ENCODE measurements around the gene DHRSX. TPM values are rescaled to one million over a fixed set of nuclear protein-coding genes. Genes with fewer than 3 reads are reported as not detected.

Gene DHRSX
- total RNA-seq, 1 donor from 2014 or later: 31.8 TPM

- Histone ChIP-seq H2AFZ (replicated peaks) (no peak overlapping the region), H3K9ac (no peak overlapping the region), H3K4me2 (no peak overlapping the region), H4K20me1 (ENCODE audit: low read depth) (no peaks in the 10 kb centered on the region), H3K79me2 (ENCODE audit: low read depth) (no peaks in the 10 kb centered on the region), H3F3A (ENCODE audit: low read depth) (peaks cover 11% of the 10 kb centered on the region), H3K9me3 (ENCODE audit: low read depth) (no peaks in the 10 kb centered on the region), H3K27me3 (no peaks in the 10 kb centered on the region), H3K4me3 (no peak overlapping the region), H3K4me1 (no peaks in the 10 kb centered on the region), H3K27ac (no peak overlapping the region), H3K36me3 (peaks cover 5% of the 10 kb centered on the region)
- Mint-ChIP-seq H3K4me1 (peaks cover 2% of the 10 kb centered on the region), H3K27me3 (ENCODE audit: insufficient read depth, low read depth) (peaks cover 3% of the 10 kb centered on the region), H3K27ac (no peak overlapping the region), H3K4me3 (no peak overlapping the region), H3K36me3 (peaks cover 46% of the 10 kb centered on the region), H3K9me3 (peaks cover 31% of the 10 kb centered on the region)
- no peak for DNase-seq (ENCODE audit: low spot score)
- TF ChIP-seq EZH2phosphoT487 (IDR thresholded peaks at IDR 0.05): no peak
- TF ChIP-seq, protein P1, sequence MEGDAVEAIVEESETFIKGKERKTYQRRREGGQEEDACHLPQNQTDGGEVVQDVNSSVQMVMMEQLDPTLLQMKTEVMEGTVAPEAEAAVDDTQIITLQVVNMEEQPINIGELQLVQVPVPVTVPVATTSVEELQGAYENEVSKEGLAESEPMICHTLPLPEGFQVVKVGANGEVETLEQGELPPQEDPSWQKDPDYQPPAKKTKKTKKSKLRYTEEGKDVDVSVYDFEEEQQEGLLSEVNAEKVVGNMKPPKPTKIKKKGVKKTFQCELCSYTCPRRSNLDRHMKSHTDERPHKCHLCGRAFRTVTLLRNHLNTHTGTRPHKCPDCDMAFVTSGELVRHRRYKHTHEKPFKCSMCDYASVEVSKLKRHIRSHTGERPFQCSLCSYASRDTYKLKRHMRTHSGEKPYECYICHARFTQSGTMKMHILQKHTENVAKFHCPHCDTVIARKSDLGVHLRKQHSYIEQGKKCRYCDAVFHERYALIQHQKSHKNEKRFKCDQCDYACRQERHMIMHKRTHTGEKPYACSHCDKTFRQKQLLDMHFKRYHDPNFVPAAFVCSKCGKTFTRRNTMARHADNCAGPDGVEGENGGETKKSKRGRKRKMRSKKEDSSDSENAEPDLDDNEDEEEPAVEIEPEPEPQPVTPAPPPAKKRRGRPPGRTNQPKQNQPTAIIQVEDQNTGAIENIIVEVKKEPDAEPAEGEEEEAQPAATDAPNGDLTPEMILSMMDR (IDR thresholded peaks at IDR 0.05): no peak
- no peak for TF ChIP-seq EZH2 (IDR thresholded peaks at IDR 0.05)
Measured at GRCh38 chrX:2284133-2284532, 216.6 kb downstream of the DHRSX start.

DNA sequence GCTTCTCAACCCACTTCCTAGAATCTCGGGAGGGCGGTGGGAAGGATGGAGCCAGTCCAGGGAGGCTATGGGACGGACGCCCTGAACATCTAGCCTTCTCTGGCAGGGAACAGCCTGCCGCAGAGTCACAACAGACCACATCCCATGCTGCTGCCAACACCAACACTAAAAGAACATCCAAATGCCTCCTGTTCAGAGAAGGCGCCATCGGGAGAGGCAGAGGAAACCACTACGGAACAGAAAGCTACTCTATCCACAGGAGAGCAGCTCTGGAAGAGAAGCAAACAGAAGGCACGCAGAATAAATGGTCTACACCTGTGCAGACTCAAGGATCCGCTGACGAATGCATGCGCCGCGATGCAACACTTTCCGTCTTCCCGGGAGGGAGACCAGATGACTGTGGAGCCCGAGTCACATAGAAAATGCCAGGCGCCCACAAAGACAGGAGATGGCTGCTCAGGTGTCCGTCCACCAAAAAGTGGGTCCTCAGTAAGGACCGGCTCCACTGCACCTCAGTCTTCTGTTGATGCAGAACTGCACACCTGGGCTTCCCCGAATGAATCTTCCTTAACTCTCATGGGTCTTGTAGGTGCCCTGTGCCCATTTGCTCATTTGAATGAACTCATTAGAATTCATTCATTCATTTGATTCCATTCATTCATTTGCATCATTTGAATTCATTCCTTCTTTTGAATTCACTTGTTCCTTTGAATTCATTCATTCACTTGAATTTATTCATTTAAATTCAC, 217.5 kb downstream of the DHRSX start:
- H3K9me3 Mint-ChIP-seq: peaks cover 31% of the 10 kb centered on the region

GRCh38 chrX:2282490-2283090, 218.2 kb downstream of the DHRSX start:
- peaks cover 2% of the 10 kb centered on the region for H3K4me1 Mint-ChIP-seq
- Histone ChIP-seq H3K79me2 (ENCODE audit: low read depth) (no peaks in the 10 kb centered on the region), H3K36me3 (peaks cover 5% of the 10 kb centered on the region), H4K20me1 (ENCODE audit: low read depth) (no peaks in the 10 kb centered on the region), H3K27me3 (no peaks in the 10 kb centered on the region), H3K9ac (no peak overlapping the region), H2AFZ (replicated peaks) (no peak overlapping the region), H3K4me3 (no peak overlapping the region), H3F3A (ENCODE audit: low read depth) (peaks cover 11% of the 10 kb centered on the region), H3K4me2 (no peak overlapping the region), H3K9me3 (ENCODE audit: low read depth) (no peaks in the 10 kb centered on the region), H3K4me1 (no peaks in the 10 kb centered on the region), H3K27ac (no peak overlapping the region)
- no peak overlapping the region for H3K27ac Mint-ChIP-seq
- H3K27me3 Mint-ChIP-seq (ENCODE audit: insufficient read depth, low read depth): peaks cover 3% of the 10 kb centered on the region
- H3K9me3 Mint-ChIP-seq: peaks cover 31% of the 10 kb centered on the region
- TF ChIP-seq, protein P1 (IDR thresholded peaks at IDR 0.05): no peak
- TF ChIP-seq EZH2phosphoT487 (IDR thresholded peaks at IDR 0.05) (no peak), EZH2 (IDR thresholded peaks at IDR 0.05) (no peak)
- peaks cover 36% of the 10 kb centered on the region for H3K36me3 Mint-ChIP-seq
- no peak for DNase-seq (ENCODE audit: low spot score)
- H3K4me3 Mint-ChIP-seq: no peak overlapping the region

More for the DNA sequence above, 217.5 kb downstream of the DHRSX start:
- H3K27me3 ChIP-seq: no peaks in the 10 kb centered on the region
- no peak overlapping the region for H3K4me3 Mint-ChIP-seq
- no peak for TF ChIP-seq EZH2phosphoT487 (IDR thresholded peaks at IDR 0.05)
- TF ChIP-seq, protein P1 (IDR thresholded peaks at IDR 0.05): no peak
- no peak for TF ChIP-seq EZH2 (IDR thresholded peaks at IDR 0.05)
- peaks cover 11% of the 10 kb centered on the region for H3F3A ChIP-seq (ENCODE audit: low read depth)
- no peak overlapping the region for H3K27ac ChIP-seq
- H3K4me2 ChIP-seq: no peak overlapping the region
- peaks cover 3% of the 10 kb centered on the region for H3K27me3 Mint-ChIP-seq (ENCODE audit: insufficient read depth, low read depth)
- H2AFZ ChIP-seq (replicated peaks): no peak overlapping the region
- no peak for DNase-seq (ENCODE audit: low spot score)
- peak overlapping the region; percentile 48 for H3K27ac Mint-ChIP-seq
- H3K4me3 ChIP-seq: no peak overlapping the region
- H3K9ac ChIP-seq: no peak overlapping the region
- H3K36me3 ChIP-seq: peaks cover 5% of the 10 kb centered on the region
- H3K4me1 ChIP-seq: no peaks in the 10 kb centered on the region
- peaks cover 40% of the 10 kb centered on the region for H3K36me3 Mint-ChIP-seq
- peaks cover 2% of the 10 kb centered on the region for H3K4me1 Mint-ChIP-seq
- no peaks in the 10 kb centered on the region for H3K79me2 ChIP-seq (ENCODE audit: low read depth)
- no peaks in the 10 kb centered on the region for H3K9me3 ChIP-seq (ENCODE audit: low read depth)
- H4K20me1 ChIP-seq (ENCODE audit: low read depth): no peaks in the 10 kb centered on the region

Data from neural progenitor cell (in vitro differentiated cells).